ENCODE measurements around the gene MAGI1.

Gene MAGI1

GRCh38 chr3:65706301-65706700 is 332.4 kb downstream of the MAGI1 start:
- no peak for DNase-seq (ENCODE audit: low read depth in 1 of 2, low spot score in 1 of 2)
- Histone ChIP-seq H3K27ac (replicated peaks) (no peak overlapping the region), H3K27me3 (ENCODE audit: insufficient read depth, poor library complexity, severe bottlenecking) (no peaks in the 10 kb centered on the region), H3K4me3 (replicated peaks; ENCODE audit: insufficient read depth, low read length) (no peak overlapping the region)
- no peak for TF ChIP-seq SPI1 (IDR thresholded peaks at IDR 0.05; ENCODE audit: borderline replicate concordance, low read depth)

GRCh38 chr3:65703820-65704219 is 334.9 kb downstream of the MAGI1 start:
- H3K27ac ChIP-seq (replicated peaks), result no peak overlapping the region
- TF ChIP-seq SPI1 (IDR thresholded peaks at IDR 0.05; ENCODE audit: borderline replicate concordance, low read depth) (no peak), GABPA (IDR thresholded peaks at IDR 0.05; ENCODE audit: low read depth) (no peak), POLR2AphosphoS5 (IDR thresholded peaks at IDR 0.05; ENCODE audit: low read depth) (no peak)
- TF ChIP-seq, protein P1, sequence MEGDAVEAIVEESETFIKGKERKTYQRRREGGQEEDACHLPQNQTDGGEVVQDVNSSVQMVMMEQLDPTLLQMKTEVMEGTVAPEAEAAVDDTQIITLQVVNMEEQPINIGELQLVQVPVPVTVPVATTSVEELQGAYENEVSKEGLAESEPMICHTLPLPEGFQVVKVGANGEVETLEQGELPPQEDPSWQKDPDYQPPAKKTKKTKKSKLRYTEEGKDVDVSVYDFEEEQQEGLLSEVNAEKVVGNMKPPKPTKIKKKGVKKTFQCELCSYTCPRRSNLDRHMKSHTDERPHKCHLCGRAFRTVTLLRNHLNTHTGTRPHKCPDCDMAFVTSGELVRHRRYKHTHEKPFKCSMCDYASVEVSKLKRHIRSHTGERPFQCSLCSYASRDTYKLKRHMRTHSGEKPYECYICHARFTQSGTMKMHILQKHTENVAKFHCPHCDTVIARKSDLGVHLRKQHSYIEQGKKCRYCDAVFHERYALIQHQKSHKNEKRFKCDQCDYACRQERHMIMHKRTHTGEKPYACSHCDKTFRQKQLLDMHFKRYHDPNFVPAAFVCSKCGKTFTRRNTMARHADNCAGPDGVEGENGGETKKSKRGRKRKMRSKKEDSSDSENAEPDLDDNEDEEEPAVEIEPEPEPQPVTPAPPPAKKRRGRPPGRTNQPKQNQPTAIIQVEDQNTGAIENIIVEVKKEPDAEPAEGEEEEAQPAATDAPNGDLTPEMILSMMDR (IDR thresholded peaks at IDR 0.05; ENCODE audit: insufficient read depth, low read length), result no peak
- TF ChIP-seq, protein P2, sequence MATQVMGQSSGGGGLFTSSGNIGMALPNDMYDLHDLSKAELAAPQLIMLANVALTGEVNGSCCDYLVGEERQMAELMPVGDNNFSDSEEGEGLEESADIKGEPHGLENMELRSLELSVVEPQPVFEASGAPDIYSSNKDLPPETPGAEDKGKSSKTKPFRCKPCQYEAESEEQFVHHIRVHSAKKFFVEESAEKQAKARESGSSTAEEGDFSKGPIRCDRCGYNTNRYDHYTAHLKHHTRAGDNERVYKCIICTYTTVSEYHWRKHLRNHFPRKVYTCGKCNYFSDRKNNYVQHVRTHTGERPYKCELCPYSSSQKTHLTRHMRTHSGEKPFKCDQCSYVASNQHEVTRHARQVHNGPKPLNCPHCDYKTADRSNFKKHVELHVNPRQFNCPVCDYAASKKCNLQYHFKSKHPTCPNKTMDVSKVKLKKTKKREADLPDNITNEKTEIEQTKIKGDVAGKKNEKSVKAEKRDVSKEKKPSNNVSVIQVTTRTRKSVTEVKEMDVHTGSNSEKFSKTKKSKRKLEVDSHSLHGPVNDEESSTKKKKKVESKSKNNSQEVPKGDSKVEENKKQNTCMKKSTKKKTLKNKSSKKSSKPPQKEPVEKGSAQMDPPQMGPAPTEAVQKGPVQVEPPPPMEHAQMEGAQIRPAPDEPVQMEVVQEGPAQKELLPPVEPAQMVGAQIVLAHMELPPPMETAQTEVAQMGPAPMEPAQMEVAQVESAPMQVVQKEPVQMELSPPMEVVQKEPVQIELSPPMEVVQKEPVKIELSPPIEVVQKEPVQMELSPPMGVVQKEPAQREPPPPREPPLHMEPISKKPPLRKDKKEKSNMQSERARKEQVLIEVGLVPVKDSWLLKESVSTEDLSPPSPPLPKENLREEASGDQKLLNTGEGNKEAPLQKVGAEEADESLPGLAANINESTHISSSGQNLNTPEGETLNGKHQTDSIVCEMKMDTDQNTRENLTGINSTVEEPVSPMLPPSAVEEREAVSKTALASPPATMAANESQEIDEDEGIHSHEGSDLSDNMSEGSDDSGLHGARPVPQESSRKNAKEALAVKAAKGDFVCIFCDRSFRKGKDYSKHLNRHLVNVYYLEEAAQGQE (IDR thresholded peaks at IDR 0.05; ENCODE audit: insufficient replicate concordance, low read depth), result no peak
- H3K27me3 ChIP-seq (ENCODE audit: insufficient read depth, poor library complexity, severe bottlenecking), result no peaks in the 10 kb centered on the region
- H3K4me3 ChIP-seq (replicated peaks; ENCODE audit: insufficient read depth, low read length), result no peak overlapping the region
- no peak for DNase-seq (ENCODE audit: low read depth in 1 of 2, low spot score in 1 of 2)

- Histone ChIP-seq H3K27ac (replicated peaks) (no peak overlapping the region), H3K27me3 (ENCODE audit: insufficient read depth, poor library complexity, severe bottlenecking) (no peaks in the 10 kb centered on the region), H3K4me3 (replicated peaks; ENCODE audit: insufficient read depth, low read length) (no peak overlapping the region)
- no peak for DNase-seq (ENCODE audit: low read depth in 1 of 2, low spot score in 1 of 2)
- TF ChIP-seq, protein P1 (IDR thresholded peaks at IDR 0.05; ENCODE audit: insufficient read depth, low read length), result no peak
- TF ChIP-seq SPI1 (IDR thresholded peaks at IDR 0.05; ENCODE audit: borderline replicate concordance, low read depth) (no peak), POLR2AphosphoS5 (IDR thresholded peaks at IDR 0.05; ENCODE audit: low read depth) (no peak), GABPA (IDR thresholded peaks at IDR 0.05; ENCODE audit: low read depth) (no peak)
- TF ChIP-seq, protein P2 (IDR thresholded peaks at IDR 0.05; ENCODE audit: insufficient replicate concordance, low read depth), result no peak
These were observed 335.7 kb downstream of the MAGI1 start for GRCh38 chr3:65703026-65703425.

- Histone ChIP-seq H3K27ac (replicated peaks) (no peak overlapping the region), H3K4me3 (replicated peaks; ENCODE audit: insufficient read depth, low read length) (no peak overlapping the region), H3K27me3 (ENCODE audit: insufficient read depth, poor library complexity, severe bottlenecking) (no peaks in the 10 kb centered on the region)
- TF ChIP-seq POLR2AphosphoS5 (IDR thresholded peaks at IDR 0.05; ENCODE audit: low read depth), result no peak
- TF ChIP-seq SPI1 (IDR thresholded peaks at IDR 0.05; ENCODE audit: borderline replicate concordance, low read depth), result no peak
- TF ChIP-seq, protein P2 (IDR thresholded peaks at IDR 0.05; ENCODE audit: insufficient replicate concordance, low read depth), result no peak
- TF ChIP-seq, protein P1 (IDR thresholded peaks at IDR 0.05; ENCODE audit: insufficient read depth, low read length), result no peak
- no peak for TF ChIP-seq GABPA (IDR thresholded peaks at IDR 0.05; ENCODE audit: low read depth)
- no peak for DNase-seq (ENCODE audit: low read depth in 1 of 2, low spot score in 1 of 2)
These were observed 336.5 kb downstream of the MAGI1 start for GRCh38 chr3:65702202-65702601.

Data from HL-60 (cell line).